OCI-LY7 (cell line): ENCODE data around the gene PHRF1. TPM values are rescaled to one million over a fixed set of nuclear protein-coding genes. Genes with fewer than 3 reads are reported as not detected.
A peak's percentile ranks its signal among the peaks of the same experiment; 100 is the strongest.

ENCODE experiments used
- BruUV-seq: library from RNA; stranded (reverse); fragments of 400-500 nt; replicated peaks from 2 replicates; lab custom pipeline; 2021; lab: Mats Ljungman, UMichigan
- CTCF ChIA-PET: fragments of 300-600 bp; sonication (Branson Sonifier 250); formaldehyde crosslinking; loops from one replicate; lab custom pipeline; 2022; ENCODE audit warnings: antibody characterized with exemption; ENCODE audit not compliant: unreplicated experiment; lab: Charles Lee
- POLR2A ChIA-PET: fragments of 300-600 bp; sonication (Branson Sonifier 250); formaldehyde crosslinking; loops from one replicate; lab custom pipeline; 2022; ENCODE audit warnings: antibody characterized with exemption; lab: Charles Lee
- DNase-seq: peaks from one replicate; pipeline ENCODE4 v3.0.0-alpha.2; 2015; ENCODE audit warnings: low spot score
- H2AFZ ChIP-seq: fragments of 200-600 bp; sonication (generic), shearing (Covaris generic); 2 replicates; pipeline ENCODE4 v1.6.1; 2014; ENCODE audit warnings: mild to moderate bottlenecking, antibody characterized with exemption, low read length, moderate library complexity
- H3K27ac ChIP-seq: fragments of 200-600 bp; sonication (generic); 2 replicates; pipeline ENCODE4 v1.5.1; 2014; ENCODE audit warnings: mixed run types, low read depth, mild to moderate bottlenecking, moderate library complexity, low read length, inconsistent platforms; ENCODE audit not compliant: poor library complexity, severe bottlenecking
- H3K36me3 ChIP-seq: fragments of 200-600 bp; sonication (generic); 2 replicates; pipeline ENCODE4 v1.6.1; 2014; ENCODE audit warnings: mild to moderate bottlenecking, antibody characterized with exemption, low read length, moderate library complexity, mixed read lengths; ENCODE audit not compliant: insufficient read depth
- H3K4me1 ChIP-seq: fragments of 200-600 bp; sonication (generic); 2 replicates; pipeline ENCODE4 v1.5.1; 2014; ENCODE audit warnings: mild to moderate bottlenecking, low read length; ENCODE audit not compliant: insufficient read depth, poor library complexity, severe bottlenecking
- H3K4me2 ChIP-seq: fragments of 200-600 bp; sonication (generic); 2 replicates; pipeline ENCODE4 v1.6.1; 2014; ENCODE audit warnings: mild to moderate bottlenecking, low read length
- H3K4me3 ChIP-seq: fragments of 200-600 bp; sonication (generic); 2 replicates; pipeline ENCODE4 v1.5.1; 2014; ENCODE audit warnings: mild to moderate bottlenecking, low read depth, low read length; ENCODE audit not compliant: poor library complexity, severe bottlenecking
- H3K79me2 ChIP-seq: fragments of 200-600 bp; sonication (generic); 2 replicates; pipeline ENCODE4 v1.6.1; 2016; ENCODE audit warnings: low read depth, mild to moderate bottlenecking, low read length, moderate library complexity, mixed read lengths; ENCODE audit not compliant: insufficient read depth
- H3K9me2 ChIP-seq: fragments of 200-600 bp; sonication (generic); 2 replicates; pipeline ENCODE4 v1.6.1; 2016; ENCODE audit warnings: mild to moderate bottlenecking, low read length, mixed read lengths; ENCODE audit not compliant: insufficient read depth
- H3K9me3 ChIP-seq: fragments of 200-600 bp; sonication (generic); 2 replicates; pipeline ENCODE4 v1.6.1; 2014; ENCODE audit warnings: mild to moderate bottlenecking, mixed run types, low read length, mixed read lengths
- H4K20me1 ChIP-seq: fragments of 200-600 bp; sonication (generic); 2 replicates; pipeline ENCODE4 v1.6.1; 2014; ENCODE audit warnings: mild to moderate bottlenecking, antibody characterized with exemption, low read length, moderate library complexity, mixed read lengths; ENCODE audit not compliant: insufficient read depth
- CTCF ChIP-seq: fragments of 200-600 bp; sonication (generic); conservative IDR thresholded peaks from 2 replicates; pipeline ENCODE4 v1.5.1; 2014; ENCODE audit warnings: mild to moderate bottlenecking, antibody characterized with exemption, low read length, moderate library complexity, mixed read lengths
- EZH2phosphoT487 ChIP-seq: fragments of 200-600 bp; sonication (generic); IDR thresholded peaks from 2 replicates; pipeline ENCODE4 v1.6.1; 2018; ENCODE audit warnings: low read depth, borderline replicate concordance, mild to moderate bottlenecking, mixed run types, antibody characterized with exemption, low read length, moderate library complexity, mixed read lengths
- intact Hi-C: fragments of 100-400 bp; cut with micrococcal nuclease; formaldehyde crosslinking; loops from one replicate; pipeline ENCODE4 v1.10.0; 2022; ENCODE audit not compliant: unreplicated experiment
- total RNA-seq, 2 experiments: library from RNA; depleted of rRNA in 1 of 2; stranded (reverse); fragments of >200 nt in 1 of 2; shearing (Covaris generic) in 1 of 2; gene quantifications; 2 replicates each; pipeline ENCODE4 v1.2.3, GENCODE V29; 2014 to 2022

PHRF1 gene
- total RNA-seq, 2 experiments from 2014 or later, result 25.6 to 45.4 TPM

GRCh38 chr11:537622-538430 is 38.4 kb upstream of the PHRF1 start:
- BruUV-seq, result no TSS peak
- POLR2A ChIA-PET, result no interaction called here
- Histone ChIP-seq H3K4me3 (peak overlapping the region; percentile 77), H3K9me3 (no peaks in the 10 kb centered on the region), H3K4me2 (peak overlapping the region; percentile 94), H3K27ac (peak overlapping the region; percentile 80), H4K20me1 (no peaks in the 10 kb centered on the region), H3K4me1 (peaks cover 32% of the 10 kb centered on the region), H3K9me2 (no peaks in the 10 kb centered on the region), H2AFZ (peak overlapping the region; percentile 75; the same call in 1 of the 2 replicates), H3K79me2 (no peaks in the 10 kb centered on the region), H3K36me3 (peaks cover 9% of the 10 kb centered on the region; the same call in 1 of the 2 replicates)
- TF ChIP-seq EZH2phosphoT487 (no peak), CTCF (no peak)
- CTCF ChIA-PET, result no interaction called here
- intact Hi-C loops, result loop anchor here (1.0 to 5.0 kb wide), 2 partner anchors 32 to 91 kb away; no protein-coding TSS in a partner anchor
- DNase-seq, result no peak

GRCh38 chr11:538431-539051 is 37.7 kb upstream of the PHRF1 start:
- intact Hi-C loops, result loop anchor here (5.0 kb wide), 1 partner anchor 91 kb away; no protein-coding TSS in a partner anchor

More at GRCh38 chr11:538431-539051, 37.7 kb upstream of the PHRF1 start:
- no peaks in the 10 kb centered on the region for H3K9me2 ChIP-seq
- no TSS peak for BruUV-seq
- peak overlapping the region; percentile 94 for H3K4me2 ChIP-seq
- H3K4me3 ChIP-seq, result peak overlapping the region; percentile 77
- H4K20me1 ChIP-seq, result no peaks in the 10 kb centered on the region
- H3K27ac ChIP-seq, result no peak overlapping the region
- DNase-seq, result no peak
- H2AFZ ChIP-seq, result no peak overlapping the region
- H3K36me3 ChIP-seq, result peaks cover 3% of the 10 kb centered on the region; the same call in 1 of the 2 replicates
- CTCF ChIA-PET, result no interaction called here
- POLR2A ChIA-PET, result no interaction called here
- TF ChIP-seq EZH2phosphoT487 (no peak), CTCF (no peak)
- H3K79me2 ChIP-seq, result no peaks in the 10 kb centered on the region
- H3K9me3 ChIP-seq, result no peaks in the 10 kb centered on the region
- H3K4me1 ChIP-seq, result peaks cover 32% of the 10 kb centered on the region
